ENCODE results near the gene FCER1G. TPM values are rescaled to one million over a fixed set of nuclear protein-coding genes. Genes with fewer than 3 reads are reported as not detected.

FCER1G gene
- total RNA-seq, 1 donor from 2014 or later: 4.3 TPM

DNA sequence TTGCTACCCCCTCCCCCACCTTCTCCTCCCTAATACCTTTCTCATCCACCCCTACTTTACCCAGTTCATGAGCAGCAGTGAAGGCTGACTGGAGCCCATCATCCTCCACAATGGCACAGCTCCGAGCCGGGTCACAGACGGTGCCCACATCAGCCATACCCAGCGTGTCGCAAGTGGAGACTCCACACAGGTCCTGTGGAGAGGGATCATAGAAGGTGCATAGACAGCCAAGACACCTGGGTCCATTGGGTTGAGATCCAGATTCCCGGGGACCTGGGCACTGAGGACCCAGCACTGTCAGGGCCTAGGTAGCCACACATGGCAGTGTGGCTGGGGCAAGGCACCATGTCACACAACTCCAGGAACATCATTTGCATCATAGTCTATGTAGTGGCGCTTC, 19.0 kb upstream of the FCER1G start:
- Mint-ChIP-seq H3K4me3 (ENCODE audit: unreplicated experiment) (peak overlapping the region; percentile 85), H3K9me3 (ENCODE audit: unreplicated experiment) (no peaks in the 10 kb centered on the region), H3K27ac (ENCODE audit: unreplicated experiment) (peak overlapping the region; percentile 24), H3K27me3 (ENCODE audit: unreplicated experiment) (peaks cover 12% of the 10 kb centered on the region), H3K36me3 (ENCODE audit: low read depth, unreplicated experiment) (peaks cover 25% of the 10 kb centered on the region), H3K4me1 (ENCODE audit: unreplicated experiment) (peaks cover 83% of the 10 kb centered on the region)
- TF ChIP-seq, protein P1, sequence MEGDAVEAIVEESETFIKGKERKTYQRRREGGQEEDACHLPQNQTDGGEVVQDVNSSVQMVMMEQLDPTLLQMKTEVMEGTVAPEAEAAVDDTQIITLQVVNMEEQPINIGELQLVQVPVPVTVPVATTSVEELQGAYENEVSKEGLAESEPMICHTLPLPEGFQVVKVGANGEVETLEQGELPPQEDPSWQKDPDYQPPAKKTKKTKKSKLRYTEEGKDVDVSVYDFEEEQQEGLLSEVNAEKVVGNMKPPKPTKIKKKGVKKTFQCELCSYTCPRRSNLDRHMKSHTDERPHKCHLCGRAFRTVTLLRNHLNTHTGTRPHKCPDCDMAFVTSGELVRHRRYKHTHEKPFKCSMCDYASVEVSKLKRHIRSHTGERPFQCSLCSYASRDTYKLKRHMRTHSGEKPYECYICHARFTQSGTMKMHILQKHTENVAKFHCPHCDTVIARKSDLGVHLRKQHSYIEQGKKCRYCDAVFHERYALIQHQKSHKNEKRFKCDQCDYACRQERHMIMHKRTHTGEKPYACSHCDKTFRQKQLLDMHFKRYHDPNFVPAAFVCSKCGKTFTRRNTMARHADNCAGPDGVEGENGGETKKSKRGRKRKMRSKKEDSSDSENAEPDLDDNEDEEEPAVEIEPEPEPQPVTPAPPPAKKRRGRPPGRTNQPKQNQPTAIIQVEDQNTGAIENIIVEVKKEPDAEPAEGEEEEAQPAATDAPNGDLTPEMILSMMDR (IDR thresholded peaks at IDR 0.05; ENCODE audit: unreplicated experiment): no peak
- no peak for DNase-seq (ENCODE audit: low spot score)

DNA sequence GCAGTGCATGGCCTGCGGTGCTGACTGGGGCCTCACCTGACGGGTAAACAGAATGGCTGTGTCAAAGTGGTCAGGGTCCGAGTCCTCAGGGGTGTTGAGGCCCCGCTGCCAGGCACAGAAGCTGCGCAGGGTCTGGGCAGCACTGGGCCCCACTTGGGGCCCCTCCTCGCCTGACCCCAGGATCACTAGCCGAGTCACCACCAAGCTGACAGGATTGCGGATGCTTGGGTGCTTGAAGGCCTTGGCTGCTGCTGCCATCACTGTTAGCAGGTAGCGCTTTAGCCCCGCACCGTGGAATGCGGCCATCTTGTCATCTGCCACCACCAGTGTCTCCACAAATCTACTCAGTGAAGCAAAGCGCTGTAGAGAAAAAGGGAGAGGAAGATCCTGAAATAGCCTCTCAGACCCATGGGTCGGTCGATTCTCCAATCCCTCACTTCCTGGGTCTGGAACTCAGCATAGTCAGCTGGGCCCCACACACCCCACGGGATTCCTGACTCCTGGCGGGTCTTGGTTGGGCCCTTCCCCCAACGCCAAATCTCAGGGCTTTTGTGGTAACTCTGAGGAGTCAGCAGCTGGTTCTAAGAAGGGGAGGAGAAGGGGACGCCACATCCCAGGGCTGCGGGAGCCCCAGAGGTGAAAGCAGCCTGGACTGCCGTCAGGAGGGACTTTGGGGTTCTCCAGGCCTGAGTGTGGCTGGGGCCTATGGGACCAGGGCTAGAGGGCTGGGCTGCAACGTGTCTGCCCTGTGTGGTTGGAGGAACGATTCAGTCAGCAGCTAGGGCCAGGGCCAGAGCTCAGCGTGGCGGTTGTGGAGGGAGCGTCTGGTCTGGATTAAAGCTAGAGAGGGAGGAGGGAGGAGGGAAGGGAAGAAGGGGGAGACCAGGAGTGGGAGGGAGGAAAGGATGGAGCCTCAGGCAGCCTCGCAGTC, 18.3 kb upstream of the FCER1G start:
- H3K4me3 Mint-ChIP-seq (ENCODE audit: unreplicated experiment): peak overlapping the region; percentile 90
- peaks cover 85% of the 10 kb centered on the region for H3K4me1 Mint-ChIP-seq (ENCODE audit: unreplicated experiment)
- no peak overlapping the region for H3K27ac Mint-ChIP-seq (ENCODE audit: unreplicated experiment)
- H3K27me3 Mint-ChIP-seq (ENCODE audit: unreplicated experiment): peaks cover 15% of the 10 kb centered on the region
- peaks cover 23% of the 10 kb centered on the region for H3K36me3 Mint-ChIP-seq (ENCODE audit: low read depth, unreplicated experiment)
- TF ChIP-seq, protein P1 (IDR thresholded peaks at IDR 0.05; ENCODE audit: unreplicated experiment): no peak
- no peak for DNase-seq (ENCODE audit: low spot score)
- no peaks in the 10 kb centered on the region for H3K9me3 Mint-ChIP-seq (ENCODE audit: unreplicated experiment)

DNA sequence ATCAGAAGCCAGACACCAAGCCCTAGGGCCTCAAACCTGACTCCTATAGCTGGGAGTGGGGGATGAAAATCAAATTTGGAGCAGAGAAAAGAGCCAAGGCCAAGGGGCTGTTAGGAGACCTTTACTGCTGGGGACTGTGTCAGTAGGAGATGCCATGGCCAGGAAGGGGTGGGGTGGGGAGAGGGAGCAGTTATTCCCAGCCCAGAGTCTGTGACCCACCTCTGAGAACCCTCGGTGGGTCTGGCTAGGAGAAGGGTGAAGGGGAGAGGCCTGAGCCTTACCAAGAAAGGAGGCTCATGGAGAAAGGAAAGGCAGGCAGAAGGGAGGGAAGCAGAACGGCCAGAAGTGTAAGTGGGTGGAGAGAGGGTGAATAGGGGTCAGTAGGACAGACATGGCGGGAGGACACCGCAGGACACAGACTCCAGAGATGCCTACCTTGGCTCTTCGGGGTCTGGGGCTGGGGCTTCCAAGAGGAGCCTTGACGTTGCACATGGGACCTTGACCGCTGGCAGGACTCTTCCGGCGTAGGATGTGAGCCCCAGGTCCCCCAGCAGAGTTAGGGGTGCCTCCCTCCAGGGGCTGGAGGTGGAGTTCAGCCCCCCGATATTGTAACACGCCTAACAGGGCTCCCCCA, 17.4 kb upstream of the FCER1G start:
- no peak for DNase-seq (ENCODE audit: low spot score)
- Mint-ChIP-seq H3K9me3 (ENCODE audit: unreplicated experiment) (no peaks in the 10 kb centered on the region), H3K27ac (ENCODE audit: unreplicated experiment) (peak overlapping the region; percentile 78), H3K36me3 (ENCODE audit: low read depth, unreplicated experiment) (peaks cover 14% of the 10 kb centered on the region), H3K4me3 (ENCODE audit: unreplicated experiment) (peak overlapping the region; percentile 90), H3K4me1 (ENCODE audit: unreplicated experiment) (peaks cover 80% of the 10 kb centered on the region), H3K27me3 (ENCODE audit: unreplicated experiment) (peaks cover 13% of the 10 kb centered on the region)
- TF ChIP-seq, protein P1 (IDR thresholded peaks at IDR 0.05; ENCODE audit: unreplicated experiment): no peak

DNA sequence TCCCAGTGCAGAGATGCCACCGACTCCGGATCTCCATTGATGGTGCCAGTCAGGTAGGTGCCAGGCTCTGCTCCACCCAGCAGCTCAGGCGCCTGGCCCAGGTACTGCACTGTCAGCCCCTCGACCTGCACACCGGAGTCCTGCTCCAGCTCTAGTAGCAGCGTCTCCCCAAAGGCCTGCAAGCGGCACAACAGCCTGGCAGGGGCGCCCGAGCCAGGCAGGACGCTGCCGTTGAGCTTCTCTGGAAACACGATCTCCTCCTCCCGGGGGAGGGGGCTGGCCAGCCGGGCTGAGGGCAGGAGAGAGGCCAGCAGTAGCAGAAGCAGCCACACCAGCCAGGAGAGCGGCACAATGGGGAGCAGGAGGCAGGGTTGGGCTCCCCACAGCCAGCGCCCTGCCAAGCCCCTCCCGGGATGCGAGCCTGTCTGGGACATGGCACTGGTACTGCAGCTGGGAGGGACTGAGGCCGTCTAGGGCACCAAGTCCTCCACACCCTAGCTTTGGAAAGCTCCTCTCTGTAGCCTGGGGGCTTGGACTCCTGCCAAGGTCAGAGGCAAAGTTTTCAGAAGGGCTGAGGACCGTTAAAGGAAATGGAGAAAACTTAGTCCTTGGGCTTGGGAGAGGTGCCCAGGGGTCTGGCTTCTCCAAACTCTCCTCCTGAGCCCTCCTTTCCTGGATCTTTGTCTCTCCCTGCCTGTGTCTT, 16.8 kb upstream of the FCER1G start:
- Mint-ChIP-seq H3K27me3 (ENCODE audit: unreplicated experiment) (peaks cover 13% of the 10 kb centered on the region), H3K4me1 (ENCODE audit: unreplicated experiment) (peaks cover 77% of the 10 kb centered on the region), H3K4me3 (ENCODE audit: unreplicated experiment) (peak overlapping the region; percentile 92), H3K9me3 (ENCODE audit: unreplicated experiment) (no peaks in the 10 kb centered on the region), H3K27ac (ENCODE audit: unreplicated experiment) (peak overlapping the region; percentile 98), H3K36me3 (ENCODE audit: low read depth, unreplicated experiment) (peaks cover 9% of the 10 kb centered on the region)
- DNase-seq (ENCODE audit: low spot score): peak; percentile 56
- TF ChIP-seq, protein P1 (IDR thresholded peaks at IDR 0.05; ENCODE audit: unreplicated experiment): no peak
